ENCODE results near the gene DTYMK. TPM values are rescaled to one million over a fixed set of nuclear protein-coding genes. Genes with fewer than 3 reads are reported as not detected.

DTYMK gene
- total RNA-seq, 1 donor from 2014 or later: 14.9 TPM

DNA sequence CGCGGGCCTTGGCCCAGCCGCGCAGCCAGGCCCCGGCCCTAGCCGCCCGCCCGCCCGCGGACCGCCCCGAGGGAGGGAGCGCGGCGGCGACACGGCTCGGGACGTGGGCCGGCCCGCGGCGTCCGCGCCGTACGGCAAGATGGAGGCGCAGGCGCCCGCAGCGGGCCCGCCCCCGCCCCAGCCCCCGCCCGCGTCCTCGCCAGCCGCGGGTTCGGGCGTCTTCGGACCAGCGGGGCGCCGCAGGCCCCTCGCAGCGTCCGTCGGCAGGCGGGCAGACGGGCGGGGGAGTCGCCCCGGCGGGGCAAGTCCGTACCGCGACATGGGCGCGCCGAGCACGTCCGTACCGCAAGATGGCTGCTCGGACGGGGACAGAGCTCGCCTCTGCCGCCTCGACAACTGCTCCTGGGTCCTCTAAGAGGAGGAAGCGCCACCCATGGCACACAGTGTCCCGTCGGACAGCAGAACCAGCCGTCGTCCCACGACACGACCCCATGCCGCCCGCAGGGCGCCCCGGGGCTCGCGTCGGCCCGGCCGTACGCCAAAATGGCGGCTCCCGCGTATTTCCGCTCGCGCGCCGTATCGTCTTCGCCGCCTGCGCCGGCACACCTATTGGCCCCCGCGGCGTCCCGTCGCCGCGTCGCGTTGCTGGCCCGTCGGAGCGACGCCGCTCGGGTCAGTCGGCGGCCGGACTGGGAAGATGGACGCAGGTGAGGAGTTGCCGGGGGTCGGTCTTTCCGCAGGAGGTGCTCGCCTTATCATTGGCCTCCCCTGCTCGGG lies 49.4 kb downstream of the DTYMK start, which contains the start of the genes ATG4B and THAP4:
Gene ATG4B, plus strand, starts transcription at position 676 of the 777 bp plus-strand sequence. Its CDS starts 22 bp downstream, at position 698.
Gene THAP4, minus strand, starts transcription at position 141 of the 777 bp plus-strand sequence. CDS start 141 bp downstream, outside the sequence.
- Histone ChIP-seq H3K27me3 (no peaks in the 10 kb centered on the region), H3K9me3 (no peaks in the 10 kb centered on the region), H3K27ac (peak within 1 kb of the TSS; percentile 99), H3K36me3 (peaks cover 15% of the 10 kb centered on the region), H3K4me3 (peak within 1 kb of the TSS; percentile 77), H3K4me1 (peaks cover 44% of the 10 kb centered on the region)
- ATAC-seq (peak; percentile 92), DNase-seq (peak; percentile 94)
- TF ChIP-seq CTCF (IDR thresholded peaks at IDR 0.05): no peak
- intact Hi-C loops (cut with DNase I): no loop called here

- peak; percentile 37 for ATAC-seq
- intact Hi-C loops (cut with DNase I): no loop called here
Observed at GRCh38 chr2:241636182-241637017, 50.2 kb downstream of the DTYMK start.

GRCh38 chr2:241635756-241636155 lies 50.9 kb downstream of the DTYMK start:
- no peaks in the 10 kb centered on the region for H3K9me3 ChIP-seq
- peak overlapping the region; percentile 83 for H3K27ac ChIP-seq
- intact Hi-C loops (cut with DNase I): no loop called here
- H3K27me3 ChIP-seq: no peaks in the 10 kb centered on the region
- no peak for TF ChIP-seq CTCF (IDR thresholded peaks at IDR 0.05)
- peaks cover 36% of the 10 kb centered on the region for H3K4me1 ChIP-seq
- peaks cover 30% of the 10 kb centered on the region for H3K36me3 ChIP-seq
- H3K4me3 ChIP-seq: peak overlapping the region; percentile 77
- no peak for DNase-seq
- ATAC-seq: no peak

More at GRCh38 chr2:241636182-241637017, 50.2 kb downstream of the DTYMK start:
- H3K27ac ChIP-seq: peak overlapping the region; percentile 99
- H3K4me3 ChIP-seq: peak overlapping the region; percentile 77
- TF ChIP-seq CTCF (IDR thresholded peaks at IDR 0.05): no peak
- no peaks in the 10 kb centered on the region for H3K27me3 ChIP-seq
- peak; percentile 77 for DNase-seq
- peaks cover 24% of the 10 kb centered on the region for H3K36me3 ChIP-seq
- H3K4me1 ChIP-seq: peaks cover 41% of the 10 kb centered on the region
- no peaks in the 10 kb centered on the region for H3K9me3 ChIP-seq

DNA sequence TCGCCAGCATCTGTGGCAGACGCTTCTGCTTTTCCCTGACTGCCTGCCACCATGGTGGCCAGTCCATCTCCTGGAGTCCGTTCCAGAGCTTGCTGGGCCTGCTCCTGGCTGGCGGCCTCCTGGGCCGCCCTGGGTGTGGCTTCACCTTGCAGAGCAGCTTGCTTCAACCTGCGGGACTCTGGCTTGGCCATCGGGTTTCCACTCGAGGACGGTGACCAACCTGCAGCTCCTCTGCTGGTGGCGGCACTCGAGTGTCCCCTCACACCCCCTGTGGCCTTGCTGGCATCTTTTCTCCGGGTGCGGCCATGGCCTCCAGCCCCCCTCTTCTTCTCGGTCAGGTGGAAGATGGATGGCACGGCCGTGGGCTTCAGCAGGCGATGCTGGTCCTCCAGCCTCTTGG lies 53.1 kb downstream of the DTYMK start:
- H3K27me3 ChIP-seq: no peaks in the 10 kb centered on the region
- no peak for ATAC-seq
- no peak overlapping the region for H3K4me3 ChIP-seq
- intact Hi-C loops (cut with DNase I): no loop called here
- DNase-seq: no peak
- H3K4me1 ChIP-seq: peaks cover 18% of the 10 kb centered on the region
- no peak for TF ChIP-seq CTCF (IDR thresholded peaks at IDR 0.05)
- H3K36me3 ChIP-seq: peaks cover 36% of the 10 kb centered on the region
- H3K27ac ChIP-seq: no peak overlapping the region
- no peaks in the 10 kb centered on the region for H3K9me3 ChIP-seq

GRCh38 chr2:241632478-241633325 lies 53.9 kb downstream of the DTYMK start:
- DNase-seq: no peak
- no peaks in the 10 kb centered on the region for H3K27me3 ChIP-seq
- ATAC-seq: no peak
- H3K4me3 ChIP-seq: no peak overlapping the region
- H3K36me3 ChIP-seq: peaks cover 36% of the 10 kb centered on the region
- no peak for TF ChIP-seq CTCF (IDR thresholded peaks at IDR 0.05)
- intact Hi-C loops (cut with DNase I): no loop called here
- no peak overlapping the region for H3K27ac ChIP-seq
- no peaks in the 10 kb centered on the region for H3K9me3 ChIP-seq
- H3K4me1 ChIP-seq: peaks cover 13% of the 10 kb centered on the region
